OCI-M2 (cell line): ENCODE data around the gene MTARC2.
"Not testable (repeated sequence)": the region's sequence is repeated elsewhere in the genome, so short reads cannot be mapped to it uniquely, and the experiment has no call there.

Source experiments
- DNase-seq: peaks from one replicate; lab custom pipeline; 2025; ENCODE audit not compliant: unreplicated experiment; lab: John Stamatoyannopoulos, UW

The MTARC2 gene

GRCh38 chr1:220732137-220732536 lies 16.0 kb upstream of the MTARC2 start:
- no peak for DNase-seq

GRCh38 chr1:220732621-220733020 lies 15.5 kb upstream of the MTARC2 start:
- no peak for DNase-seq

- DNase-seq = no peak
These were observed 15.0 kb upstream of the MTARC2 start for GRCh38 chr1:220733086-220733601.

DNA sequence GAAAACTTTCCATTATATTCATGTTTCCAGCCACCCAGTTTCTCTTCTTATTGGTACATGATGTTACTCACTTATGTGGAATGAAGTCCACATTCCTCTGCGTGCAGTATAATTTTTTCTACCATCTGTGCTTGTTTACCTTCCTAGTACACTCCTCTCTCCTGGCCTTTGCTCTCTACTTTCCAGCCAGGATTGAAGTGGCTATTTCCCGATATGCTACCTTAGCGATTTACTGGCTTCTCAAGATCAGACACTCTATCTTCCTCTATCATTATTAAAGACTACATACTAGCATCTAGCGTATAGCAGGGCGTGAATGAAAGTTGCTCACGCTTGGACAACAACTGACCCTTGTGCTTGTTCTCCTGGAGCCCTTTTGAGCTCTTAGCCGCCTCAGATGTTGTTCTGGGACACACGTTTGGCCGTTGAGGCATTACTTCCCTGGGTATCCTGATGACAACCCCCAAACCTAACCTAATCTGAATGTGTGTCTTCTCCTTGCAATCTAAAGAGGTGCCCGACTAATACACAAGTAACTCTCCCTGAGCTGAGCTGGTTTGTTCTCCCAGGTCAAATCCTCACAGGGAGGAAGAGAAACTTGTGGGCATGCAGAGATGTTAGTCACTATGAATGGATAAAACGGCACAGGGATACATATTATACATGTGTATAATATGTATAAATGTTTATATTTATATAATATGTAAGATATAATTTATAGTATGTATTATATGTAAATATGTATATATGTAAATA lies 13.4 kb upstream of the MTARC2 start:
- DNase-seq = no peak

DNA sequence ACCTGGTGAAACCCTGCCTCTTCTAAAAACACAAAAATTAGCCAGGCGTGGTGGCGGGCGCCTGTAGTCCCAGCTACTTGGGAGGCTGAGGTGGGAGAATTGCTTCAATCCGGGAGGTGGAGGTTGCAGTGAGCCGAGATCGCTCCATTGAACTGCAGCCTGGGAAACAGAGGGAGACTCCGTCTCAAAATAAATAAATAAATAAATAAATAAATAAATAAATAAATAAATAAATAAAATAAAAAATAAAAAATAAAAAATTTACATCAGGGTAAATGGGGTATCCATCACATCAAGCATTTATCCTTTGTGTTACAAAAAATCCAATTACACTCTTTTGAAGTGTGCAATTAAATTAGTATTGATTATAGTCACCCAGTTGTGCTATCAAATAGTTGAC lies 11.8 kb upstream of the MTARC2 start:
- not testable (repeated sequence) for DNase-seq

DNA sequence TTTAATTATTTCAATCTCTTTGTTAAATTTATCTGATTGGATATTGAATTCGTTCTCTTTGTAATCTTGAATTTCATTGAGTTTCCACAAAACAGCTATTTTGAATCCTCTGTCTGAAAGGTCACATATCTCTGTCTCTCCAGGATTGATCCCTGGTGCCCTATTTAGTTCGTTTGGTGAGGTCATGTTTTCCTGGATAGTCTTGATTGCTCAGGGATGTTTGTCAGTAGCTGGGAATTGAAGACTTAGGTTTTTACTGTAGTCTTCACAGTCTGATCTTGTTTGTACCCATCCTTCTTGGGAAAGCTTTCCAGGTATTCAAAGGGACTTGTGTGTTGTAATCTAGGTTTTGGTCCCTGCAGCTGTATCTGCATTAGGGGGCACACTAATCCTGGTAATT lies 6.8 kb upstream of the MTARC2 start:
- DNase-seq = no peak

- no peak for DNase-seq
These were observed 6.3 kb upstream of the MTARC2 start for GRCh38 chr1:220741825-220742224.

- no peak for DNase-seq
These were observed 5.6 kb upstream of the MTARC2 start for GRCh38 chr1:220742520-220742919.

DNA sequence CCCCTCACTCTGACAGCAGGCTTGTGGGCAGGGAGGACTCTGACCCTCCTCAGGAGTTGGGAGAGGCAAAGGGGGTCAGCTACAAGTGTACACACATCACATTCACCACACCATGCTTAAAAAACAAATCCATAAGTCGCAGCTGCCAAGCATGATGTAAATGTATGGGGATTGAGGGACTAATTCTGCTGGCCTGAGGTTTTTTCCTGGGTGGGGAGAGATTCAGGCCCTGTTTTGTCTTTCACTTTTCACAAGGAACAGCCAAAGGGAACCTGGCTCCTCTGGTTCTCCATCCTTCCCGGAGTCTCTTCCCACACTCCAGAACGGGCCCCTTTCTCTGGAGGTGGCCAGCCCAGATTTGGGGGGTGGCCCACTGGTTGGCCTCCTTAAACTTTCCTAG lies 1.3 kb upstream of the MTARC2 start:
- DNase-seq = no peak

- DNase-seq = no peak
These were observed 559 bp upstream of the MTARC2 start for GRCh38 chr1:220747437-220748088.

DNA sequence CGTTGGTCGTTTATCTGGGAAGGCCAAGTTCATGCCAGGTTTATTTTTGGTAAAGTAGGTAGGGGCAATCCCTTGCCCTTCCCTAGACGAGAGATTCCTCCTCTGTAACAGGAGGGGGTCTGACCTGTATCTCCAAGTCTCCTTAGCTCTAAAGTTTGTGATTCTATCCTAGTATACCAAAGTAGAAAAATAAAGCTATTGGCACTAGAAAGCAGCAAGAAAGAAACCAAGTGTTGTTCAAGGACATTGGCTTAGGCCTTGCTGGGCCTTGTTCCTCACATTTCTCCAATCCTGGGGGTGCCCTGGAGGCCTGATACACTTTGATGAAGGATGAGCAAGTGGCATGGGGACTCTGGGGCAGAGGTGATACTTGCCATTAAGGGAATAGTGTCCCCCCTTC lies 814 bp downstream of the MTARC2 start:
- DNase-seq = no peak

GRCh38 chr1:220750131-220750515 lies 2.0 kb downstream of the MTARC2 start:
- no peak for DNase-seq

DNA sequence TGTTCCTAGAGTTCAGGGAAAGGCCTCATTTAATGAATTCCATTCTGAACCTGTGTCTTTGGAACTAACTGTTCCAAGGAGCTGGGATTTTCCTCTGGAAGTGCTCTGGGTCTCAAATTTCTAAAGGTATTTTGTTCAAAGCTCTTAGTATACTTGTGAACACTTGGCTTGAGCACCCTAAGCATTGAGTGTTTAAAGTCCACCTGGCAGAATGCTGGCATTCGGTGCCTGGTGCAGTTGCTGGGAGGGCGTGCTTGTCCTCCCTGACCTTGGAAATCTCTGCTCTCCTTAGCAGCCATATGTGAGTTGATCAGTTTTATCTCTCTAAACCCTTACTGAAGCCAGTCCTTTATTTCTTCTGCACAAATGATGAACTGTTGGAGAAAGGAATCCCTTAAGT lies 3.0 kb downstream of the MTARC2 start:
- no peak for DNase-seq

GRCh38 chr1:220754212-220754917 lies 6.2 kb downstream of the MTARC2 start:
- DNase-seq = no peak

GRCh38 chr1:220754918-220755295 lies 6.8 kb downstream of the MTARC2 start:
- DNase-seq = no peak

GRCh38 chr1:220755309-220755708 lies 7.2 kb downstream of the MTARC2 start:
- no peak for DNase-seq

GRCh38 chr1:220757441-220757840 lies 9.3 kb downstream of the MTARC2 start:
- DNase-seq = no peak

- no peak for DNase-seq
These were observed 11.0 kb downstream of the MTARC2 start for GRCh38 chr1:220759147-220759546.

GRCh38 chr1:220761688-220762427 lies 13.7 kb downstream of the MTARC2 start:
- DNase-seq = no peak

DNA sequence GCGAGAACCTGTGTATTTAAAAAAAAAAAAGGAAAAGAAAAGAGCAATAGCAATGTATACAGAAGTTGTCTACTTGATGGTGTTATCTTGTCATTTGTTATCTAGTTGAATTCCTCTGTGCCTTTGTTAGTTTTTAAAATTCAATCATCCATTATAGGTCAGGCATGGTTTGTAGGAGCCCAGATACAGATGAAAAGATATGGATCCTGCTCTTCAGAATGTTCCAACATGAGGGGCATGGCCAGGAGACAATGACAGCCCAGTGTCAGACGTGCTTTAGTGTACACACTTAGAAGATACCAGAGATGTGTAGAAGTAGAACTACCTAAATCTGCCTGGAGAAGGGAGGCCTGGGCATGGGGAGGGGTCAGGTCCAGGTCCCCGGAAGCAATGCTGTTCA lies 16.6 kb downstream of the MTARC2 start:
- DNase-seq = no peak
